GM12892 (cell line): ENCODE results near the gene SNTN.

Experiments used
- POLR2A ChIP-seq: IDR thresholded peaks from 2 replicates; pipeline ENCODE4 v1.6.1; 2011; ENCODE audit warnings: low read depth, low read length, control low read depth
- POLR2AphosphoS5 ChIP-seq: IDR thresholded peaks from 2 replicates; pipeline ENCODE4 v1.6.1; 2011; ENCODE audit warnings: low read depth, low read length, control low read depth

DNA sequence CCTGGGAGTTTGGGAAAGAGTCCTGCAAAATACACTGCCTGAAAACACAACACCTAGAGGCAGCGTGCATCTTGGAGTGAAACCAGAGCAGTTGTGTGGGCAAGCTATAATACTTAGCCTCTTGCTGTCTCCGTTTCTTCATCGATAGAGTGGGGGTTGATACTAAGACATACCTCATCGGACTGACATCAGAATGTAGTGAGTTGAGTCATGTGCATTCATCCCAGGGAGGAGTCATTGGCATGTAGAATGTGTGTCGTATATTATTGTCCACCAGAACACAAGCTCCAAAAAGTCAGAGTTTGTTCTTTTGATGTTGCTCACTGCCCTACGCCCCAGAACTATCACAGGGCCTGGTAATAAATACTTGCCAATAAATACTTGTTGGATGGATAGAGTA, 4.3 kb downstream of the SNTN start:
- TF ChIP-seq POLR2AphosphoS5 (no peak), POLR2A (no peak)
